Activated CD4-positive, alpha-beta T cell treated with anti-CD3 and anti-CD28 coated beads, Interleukin-2, amount 10 ng/mL, durations not matched to agents 24 days and 14 days (primary cell): ENCODE measurements around the gene SOCS6. TPM values are rescaled to one million over a fixed set of nuclear protein-coding genes. Genes with fewer than 3 reads are reported as not detected.

ENCODE experiments used
- DNase-seq: peaks from one replicate; pipeline ENCODE4 v3.0.0; 2022
- H3K27ac Mint-ChIP-seq: one replicate; pipeline ENCODE4 v1.8.0; 2022; ENCODE audit warnings: mild to moderate bottlenecking, mixed read lengths
- H3K27me3 Mint-ChIP-seq: one replicate; pipeline ENCODE4 v1.8.0; 2022; ENCODE audit warnings: mixed read lengths
- H3K36me3 Mint-ChIP-seq: one replicate; pipeline ENCODE4 v1.8.0; 2022; ENCODE audit warnings: low read depth, mild to moderate bottlenecking, mixed read lengths
- H3K4me1 Mint-ChIP-seq: one replicate; pipeline ENCODE4 v1.8.0; 2021; ENCODE audit warnings: mixed read lengths
- H3K4me3 Mint-ChIP-seq: one replicate; pipeline ENCODE4 v1.8.0; 2022; ENCODE audit warnings: mild to moderate bottlenecking, moderate library complexity, mixed read lengths
- H3K9me3 Mint-ChIP-seq: one replicate; pipeline ENCODE4 v1.8.0; 2021; ENCODE audit warnings: mixed read lengths
- intact Hi-C: fragments of 100-400 bp; cut with micrococcal nuclease; formaldehyde crosslinking; loops from one replicate; pipeline ENCODE4 v1.15.1; 2023
- total RNA-seq: library from RNA; stranded (reverse); gene quantifications from 2 replicates; pipeline ENCODE4 v1.2.3, GENCODE V29; 2022

The SOCS6 gene
- total RNA-seq, 1 donor from 2014 or later, result 2.8 TPM

GRCh38 chr18:70276416-70277191 is 12.2 kb upstream of the SOCS6 start:
- no peaks in the 10 kb centered on the region for H3K4me1 Mint-ChIP-seq
- H3K4me3 Mint-ChIP-seq, result no peak overlapping the region
- H3K9me3 Mint-ChIP-seq, result peaks cover 16% of the 10 kb centered on the region

DNA sequence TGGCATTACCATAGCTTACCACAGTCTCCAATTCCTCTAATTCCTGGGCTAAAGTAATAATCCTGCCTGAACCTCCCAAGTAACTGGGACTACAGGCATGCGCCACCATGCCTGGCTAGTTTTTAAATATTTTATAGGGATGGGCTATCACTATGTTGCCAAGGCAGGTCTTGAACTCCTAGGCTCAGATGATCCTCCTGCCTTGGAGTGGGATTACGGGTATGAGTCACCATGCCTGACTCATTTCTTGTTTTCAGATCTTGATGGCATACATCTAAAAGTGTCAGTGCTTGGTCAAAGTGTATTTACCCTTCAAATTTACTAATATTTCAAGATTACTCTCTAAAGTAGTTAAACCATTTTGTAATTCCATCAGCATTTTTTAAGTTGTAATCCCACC is 9.4 kb upstream of the SOCS6 start:
- Mint-ChIP-seq H3K4me3 (no peak overlapping the region), H3K27ac (no peak overlapping the region), H3K9me3 (peaks cover 9% of the 10 kb centered on the region), H3K27me3 (no peaks in the 10 kb centered on the region), H3K36me3 (no peaks in the 10 kb centered on the region), H3K4me1 (no peaks in the 10 kb centered on the region)
- intact Hi-C loops, result no loop called here
- peak; percentile 33 for DNase-seq

More at GRCh38 chr18:70276416-70277191, 12.2 kb upstream of the SOCS6 start:
- Mint-ChIP-seq H3K27ac (no peak overlapping the region), H3K27me3 (no peaks in the 10 kb centered on the region), H3K36me3 (no peaks in the 10 kb centered on the region)
- intact Hi-C loops, result no loop called here
- peak; percentile 34 for DNase-seq

GRCh38 chr18:70280007-70280925 is 8.6 kb upstream of the SOCS6 start:
- H3K4me1 Mint-ChIP-seq, result no peaks in the 10 kb centered on the region
- peaks cover under 1% of the 10 kb centered on the region for H3K27me3 Mint-ChIP-seq
- intact Hi-C loops, result no loop called here
- H3K36me3 Mint-ChIP-seq, result no peaks in the 10 kb centered on the region
- H3K9me3 Mint-ChIP-seq, result peaks cover 9% of the 10 kb centered on the region
- peak; percentile 10 for DNase-seq
- no peak overlapping the region for H3K27ac Mint-ChIP-seq
- H3K4me3 Mint-ChIP-seq, result no peak overlapping the region

- no peak overlapping the region for H3K4me3 Mint-ChIP-seq
- no peaks in the 10 kb centered on the region for H3K36me3 Mint-ChIP-seq
- H3K9me3 Mint-ChIP-seq, result peaks cover 9% of the 10 kb centered on the region
- DNase-seq, result no peak
- intact Hi-C loops, result no loop called here
- H3K27me3 Mint-ChIP-seq, result peaks cover 15% of the 10 kb centered on the region
- H3K4me1 Mint-ChIP-seq, result peaks cover 3% of the 10 kb centered on the region
- no peak overlapping the region for H3K27ac Mint-ChIP-seq
These were observed 3.7 kb upstream of the SOCS6 start for GRCh38 chr18:70284976-70285620.

DNA sequence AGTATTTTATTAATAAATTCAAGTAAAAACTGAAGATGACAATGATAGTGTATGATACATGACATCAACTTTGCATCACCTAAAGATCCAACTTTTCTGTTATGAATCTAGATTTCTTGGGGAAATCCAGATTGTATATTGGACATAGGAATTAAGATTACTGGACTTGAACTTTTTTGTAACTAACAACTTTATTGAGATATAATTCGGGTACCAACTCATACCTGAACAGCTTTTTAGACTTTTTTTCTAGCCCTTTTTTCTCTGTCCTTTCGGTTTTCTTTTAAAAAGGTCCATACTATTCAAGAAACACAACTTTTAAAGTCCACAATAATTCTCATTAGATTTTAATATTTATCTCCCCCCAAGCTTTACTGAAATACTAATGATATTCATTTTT is 1.1 kb upstream of the SOCS6 start:
- peaks cover 33% of the 10 kb centered on the region for H3K27me3 Mint-ChIP-seq
- H3K36me3 Mint-ChIP-seq, result peaks cover 1% of the 10 kb centered on the region
- intact Hi-C loops, result no loop called here
- H3K4me3 Mint-ChIP-seq, result peak overlapping the region; percentile 48
- no peak overlapping the region for H3K27ac Mint-ChIP-seq
- peaks cover 3% of the 10 kb centered on the region for H3K9me3 Mint-ChIP-seq
- DNase-seq, result no peak
- H3K4me1 Mint-ChIP-seq, result peaks cover 8% of the 10 kb centered on the region

DNA sequence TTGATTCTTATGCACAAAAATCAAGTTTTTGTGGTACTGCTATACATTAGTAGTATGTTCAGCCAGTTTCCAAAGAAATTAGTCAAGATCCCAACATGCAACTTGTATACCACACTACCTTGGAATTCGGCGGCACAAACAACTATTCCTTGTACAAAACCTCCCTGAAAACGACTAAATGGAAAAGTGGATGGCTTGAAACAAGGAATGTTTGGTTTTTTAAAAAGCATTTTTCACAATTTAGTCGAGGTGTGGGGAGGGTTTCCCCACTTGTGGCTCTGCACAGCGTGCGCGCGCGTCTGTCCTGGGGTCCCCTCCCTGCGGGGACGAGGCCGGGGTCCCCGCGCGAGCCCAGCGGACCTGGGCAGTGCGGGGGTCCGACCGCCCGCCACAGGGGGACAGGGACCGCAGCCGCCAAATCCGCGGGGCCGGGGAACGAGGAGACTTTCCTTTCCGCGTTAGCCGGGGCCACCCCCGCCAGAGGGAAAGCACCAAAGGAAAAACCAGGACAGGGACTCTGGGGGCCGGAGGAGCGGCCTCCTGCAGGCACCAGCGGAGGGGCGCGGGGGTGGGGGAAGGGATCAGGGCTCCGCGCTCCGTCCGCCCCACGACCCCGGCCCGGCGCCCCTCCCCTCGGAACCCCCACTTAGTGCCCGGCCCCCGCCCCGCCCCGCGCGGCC is 534 bp upstream of the SOCS6 start:
- intact Hi-C loops, result no loop called here
- peaks cover 8% of the 10 kb centered on the region for H3K4me1 Mint-ChIP-seq
- H3K36me3 Mint-ChIP-seq, result peaks cover 1% of the 10 kb centered on the region
- no peaks in the 10 kb centered on the region for H3K9me3 Mint-ChIP-seq
- no peak overlapping the region for H3K27ac Mint-ChIP-seq
- peak overlapping the region; percentile 48 for H3K4me3 Mint-ChIP-seq
- DNase-seq, result peak; percentile 58
- peaks cover 33% of the 10 kb centered on the region for H3K27me3 Mint-ChIP-seq

GRCh38 chr18:70289351-70290312 is 787 bp downstream of the SOCS6 start:
- Mint-ChIP-seq H3K27me3 (peaks cover 33% of the 10 kb centered on the region), H3K36me3 (peaks cover 1% of the 10 kb centered on the region), H3K4me3 (peak overlapping the region; percentile 86), H3K9me3 (no peaks in the 10 kb centered on the region), H3K27ac (peak overlapping the region; percentile 80), H3K4me1 (peaks cover 10% of the 10 kb centered on the region)
- intact Hi-C loops, result loop anchor here (1.0 kb wide), 1 partner anchor 83 kb away; no protein-coding TSS in a partner anchor
- DNase-seq, result peak; percentile 78

- H3K4me1 Mint-ChIP-seq, result peaks cover 10% of the 10 kb centered on the region
- intact Hi-C loops, result no loop called here
- peak overlapping the region; percentile 86 for H3K4me3 Mint-ChIP-seq
- H3K27me3 Mint-ChIP-seq, result peaks cover 30% of the 10 kb centered on the region
- peaks cover 1% of the 10 kb centered on the region for H3K36me3 Mint-ChIP-seq
- H3K27ac Mint-ChIP-seq, result peak overlapping the region; percentile 20
- no peak for DNase-seq
- no peaks in the 10 kb centered on the region for H3K9me3 Mint-ChIP-seq
These were observed 1.8 kb downstream of the SOCS6 start for GRCh38 chr18:70290482-70291294.

DNA sequence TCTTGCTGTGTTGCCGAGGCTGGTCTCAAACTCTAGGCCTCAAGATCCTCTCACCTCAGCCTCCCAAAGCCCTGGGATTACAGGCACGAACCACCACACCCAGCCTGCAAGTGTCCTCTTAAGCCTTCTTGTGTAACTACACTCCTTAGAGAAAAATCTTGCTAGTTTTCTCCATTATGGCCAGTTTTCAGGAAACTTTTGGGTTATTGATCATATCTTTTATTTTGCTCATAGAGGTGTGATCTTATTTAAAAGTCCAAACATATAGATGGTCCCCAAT is 2.4 kb downstream of the SOCS6 start:
- Mint-ChIP-seq H3K27ac (no peak overlapping the region), H3K4me1 (peaks cover 10% of the 10 kb centered on the region), H3K27me3 (peaks cover 28% of the 10 kb centered on the region), H3K9me3 (no peaks in the 10 kb centered on the region), H3K4me3 (peak overlapping the region; percentile 86), H3K36me3 (peaks cover 1% of the 10 kb centered on the region)
- DNase-seq, result no peak
- intact Hi-C loops, result no loop called here

DNA sequence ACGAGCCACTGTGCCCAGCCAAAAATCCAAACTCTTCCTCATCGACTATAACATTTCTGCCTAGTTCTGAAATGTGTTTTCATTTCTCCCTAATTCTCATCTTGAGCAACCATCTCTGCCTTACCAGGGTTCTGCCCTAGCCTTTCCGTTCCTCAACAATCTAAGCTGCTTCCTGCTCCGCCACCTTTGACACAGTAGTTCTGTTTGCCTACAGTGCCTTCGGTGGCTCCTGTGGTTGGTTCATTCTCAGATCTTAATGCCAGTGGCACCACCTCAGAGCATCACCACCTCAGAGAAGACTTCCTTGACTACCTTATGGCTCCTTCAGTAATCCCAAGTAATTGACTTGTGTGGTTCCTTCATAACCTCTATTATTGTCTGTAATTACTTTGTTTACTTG is 3.8 kb downstream of the SOCS6 start:
- Mint-ChIP-seq H3K27me3 (peaks cover 24% of the 10 kb centered on the region), H3K27ac (no peak overlapping the region), H3K9me3 (no peaks in the 10 kb centered on the region), H3K4me3 (no peak overlapping the region), H3K4me1 (peaks cover 10% of the 10 kb centered on the region), H3K36me3 (peaks cover 1% of the 10 kb centered on the region)
- intact Hi-C loops, result no loop called here
- no peak for DNase-seq

- no peak overlapping the region for H3K4me3 Mint-ChIP-seq
- H3K27ac Mint-ChIP-seq, result no peak overlapping the region
- no peak for DNase-seq
- H3K36me3 Mint-ChIP-seq, result peaks cover 1% of the 10 kb centered on the region
- H3K9me3 Mint-ChIP-seq, result no peaks in the 10 kb centered on the region
- intact Hi-C loops, result no loop called here
- peaks cover 20% of the 10 kb centered on the region for H3K27me3 Mint-ChIP-seq
- peaks cover 10% of the 10 kb centered on the region for H3K4me1 Mint-ChIP-seq
These were observed 4.3 kb downstream of the SOCS6 start for GRCh38 chr18:70293166-70293565.
